Measurements from ENCODE around the gene ZNF732.
"Not testable (repeated sequence)": the region's sequence is repeated elsewhere in the genome, so short reads cannot be mapped to it uniquely, and the experiment has no call there.

Gene ZNF732

GRCh38 chr4:253936-254756, 51.1 kb downstream of the ZNF732 start:
- DNase-seq, result no peak

GRCh38 chr4:252065-252601, 53.1 kb downstream of the ZNF732 start:
- DNase-seq, result no peak

DNA sequence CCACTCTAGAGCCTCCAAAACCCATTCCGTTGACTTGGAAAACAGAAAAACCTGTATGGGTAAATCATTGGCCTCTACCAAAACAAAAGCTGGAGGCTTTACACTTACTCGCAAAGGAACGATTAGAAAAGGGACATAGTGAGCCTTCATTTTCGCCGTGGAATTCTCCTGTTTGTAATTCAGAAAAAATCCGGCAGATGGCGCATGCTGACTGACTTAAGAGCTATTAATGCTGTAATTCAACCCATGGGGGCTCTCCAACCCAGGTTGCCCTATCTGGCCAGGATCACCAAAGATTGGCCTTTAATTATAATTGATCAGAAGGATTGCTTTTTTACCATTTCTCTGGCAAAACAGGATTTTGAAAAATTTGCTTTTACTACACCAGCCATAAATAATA, 60.8 kb downstream of the ZNF732 start:
- peak; percentile 22 for DNase-seq

DNA sequence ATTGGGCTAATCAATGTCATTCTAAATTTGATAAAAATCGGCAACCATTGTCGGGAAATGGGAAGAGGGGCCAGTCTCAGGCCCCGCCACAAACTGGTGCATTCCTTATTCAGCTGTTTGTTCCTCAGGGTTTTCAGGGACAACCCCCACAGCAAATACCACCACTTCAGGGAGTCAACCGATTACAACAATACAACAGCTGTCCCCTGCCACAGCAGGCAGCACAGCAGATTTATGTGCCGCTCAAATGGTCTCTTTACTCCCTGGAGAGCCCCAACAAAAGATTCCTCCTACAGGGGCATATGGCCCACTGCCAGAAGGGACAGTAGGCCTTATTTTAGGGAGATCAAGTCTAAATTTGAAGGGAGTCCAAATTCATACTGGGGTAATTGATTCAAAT, 61.8 kb downstream of the ZNF732 start:
- DNase-seq, result no peak

GRCh38 chr4:242121-242848, 63.0 kb downstream of the ZNF732 start:
- DNase-seq, result peak; percentile 72

DNA sequence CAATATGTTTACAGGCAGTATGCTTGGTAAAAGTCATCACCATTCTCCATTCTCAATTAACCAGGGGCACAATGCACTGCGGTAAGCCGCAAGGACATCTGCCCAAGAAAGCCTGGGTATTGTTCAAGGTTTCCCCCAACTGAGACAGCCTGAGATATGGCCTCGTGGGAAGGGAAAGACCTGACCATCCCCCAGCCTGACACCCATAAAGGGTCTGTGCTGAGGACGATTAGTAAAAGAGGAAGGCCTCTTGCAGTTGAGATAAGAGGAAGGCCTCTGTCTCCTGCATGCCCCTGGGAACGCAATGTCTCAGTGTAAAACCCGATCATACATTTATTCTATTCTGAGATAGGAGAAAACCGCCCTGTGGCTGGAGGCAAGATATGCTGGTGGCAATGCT, 63.9 kb downstream of the ZNF732 start:
- DNase-seq, result not testable (repeated sequence)

DNA sequence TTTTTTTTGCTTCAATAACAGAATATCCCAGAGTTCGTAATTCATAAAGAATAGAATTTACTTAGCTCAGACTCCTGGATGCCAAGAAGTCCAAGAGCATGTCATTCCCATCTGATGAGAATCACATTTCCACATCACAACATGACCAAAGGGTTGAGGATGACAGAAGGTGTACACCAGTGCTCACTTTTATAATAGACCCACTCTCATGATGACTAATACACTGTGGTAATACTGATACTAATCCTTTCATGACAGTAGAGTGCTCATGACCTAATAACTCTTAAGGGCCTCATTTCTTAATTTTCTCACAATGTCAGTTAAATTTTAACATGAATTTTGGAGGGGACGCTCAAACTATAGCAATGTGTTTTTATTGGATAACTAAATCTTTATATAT, 69.2 kb downstream of the ZNF732 start:
- DNase-seq, result no peak

DNA sequence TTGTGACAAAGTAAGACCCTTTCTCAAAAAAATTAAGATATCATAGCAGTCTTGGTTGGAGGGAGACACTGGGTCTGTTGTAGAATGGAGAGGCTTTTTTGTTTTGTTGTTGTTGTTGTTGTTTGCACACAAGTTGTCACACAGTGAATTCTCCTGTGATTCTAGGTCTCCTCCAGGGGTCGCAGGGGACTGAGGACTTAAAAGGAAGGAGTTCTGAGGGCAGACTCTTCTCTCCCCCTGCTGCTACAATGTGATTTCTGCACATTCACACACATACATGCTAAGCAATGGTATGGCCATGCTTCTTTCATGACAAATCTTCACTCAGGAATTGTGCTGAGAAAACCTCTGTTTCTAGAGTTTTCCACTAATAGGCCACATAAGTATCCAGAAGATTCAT, 71.1 kb downstream of the ZNF732 start:
- no peak for DNase-seq

DNA sequence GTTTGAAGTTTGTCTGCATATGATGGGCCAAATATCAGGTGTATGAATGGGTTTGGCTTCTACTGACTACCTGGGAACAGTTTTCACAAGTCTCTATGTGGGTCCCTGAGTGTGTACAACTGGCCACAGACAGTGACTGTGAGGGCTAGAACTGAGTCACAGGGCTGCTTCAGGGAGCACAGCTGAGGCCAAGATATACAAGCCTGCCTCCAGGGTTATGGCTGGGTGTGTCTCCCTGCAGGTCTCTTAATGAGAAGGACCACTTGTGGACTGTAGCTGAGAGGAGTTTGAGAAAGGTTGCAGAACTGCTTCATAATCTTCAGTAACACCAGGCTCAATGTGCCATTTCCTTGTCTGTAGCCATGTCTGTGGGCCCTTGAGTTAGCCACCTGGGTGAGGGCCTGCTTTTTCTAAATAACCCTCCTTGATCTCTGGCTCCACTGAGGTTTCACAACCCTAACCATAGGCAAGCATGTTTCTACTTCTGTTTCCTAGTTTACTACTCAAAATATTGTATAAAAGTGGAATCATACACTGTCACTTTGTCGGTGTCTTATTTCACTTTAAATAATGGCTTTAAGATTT, 81.3 kb downstream of the ZNF732 start:
- DNase-seq, result peak; percentile 16

Data from MV-4-11 (cell line).